GM15510 (cell line): ENCODE data around the gene PHACTR1.

ENCODE experiments used
- POLR2A ChIP-seq: IDR thresholded peaks from 3 replicates; pipeline ENCODE4 v1.6.1; 2011; ENCODE audit warnings: borderline replicate concordance; ENCODE audit not compliant: insufficient read length; ENCODE audit errors: extremely low read depth

The PHACTR1 gene

GRCh38 chr6:13274707-13275434, 558.3 kb downstream of the PHACTR1 start:
- TF ChIP-seq POLR2A = no peak

GRCh38 chr6:13275435-13275989, 558.9 kb downstream of the PHACTR1 start:
- TF ChIP-seq POLR2A = no peak

GRCh38 chr6:13277231-13277630, 560.7 kb downstream of the PHACTR1 start:
- no peak for TF ChIP-seq POLR2A

- TF ChIP-seq POLR2A = no peak
Observed at GRCh38 chr6:13278164-13278563, 561.6 kb downstream of the PHACTR1 start.

- TF ChIP-seq POLR2A = no peak
Observed at GRCh38 chr6:13278991-13279390, 562.4 kb downstream of the PHACTR1 start.

- TF ChIP-seq POLR2A = no peak
Observed at GRCh38 chr6:13280254-13280653, 563.7 kb downstream of the PHACTR1 start.

- no peak for TF ChIP-seq POLR2A
Observed at GRCh38 chr6:13281686-13282085, 565.1 kb downstream of the PHACTR1 start.

GRCh38 chr6:13282393-13283069, 566.0 kb downstream of the PHACTR1 start:
- no peak for TF ChIP-seq POLR2A

GRCh38 chr6:13283331-13283730, 566.8 kb downstream of the PHACTR1 start:
- TF ChIP-seq POLR2A = no peak

- TF ChIP-seq POLR2A = no peak
Observed at GRCh38 chr6:13284646-13285045, 568.1 kb downstream of the PHACTR1 start.

- TF ChIP-seq POLR2A = no peak
Observed at GRCh38 chr6:13285705-13286104, 569.1 kb downstream of the PHACTR1 start.

- no peak for TF ChIP-seq POLR2A
Observed at GRCh38 chr6:13286181-13286580, 569.6 kb downstream of the PHACTR1 start.

- no peak for TF ChIP-seq POLR2A
Observed at GRCh38 chr6:13287104-13287503, 570.5 kb downstream of the PHACTR1 start.

GRCh38 chr6:13288481-13288880, 571.9 kb downstream of the PHACTR1 start:
- TF ChIP-seq POLR2A = no peak

GRCh38 chr6:13288969-13289391, 572.4 kb downstream of the PHACTR1 start:
- peak; percentile 23 for TF ChIP-seq POLR2A
